ENCODE data around the gene LY86.
"Not testable (repeated sequence)": the region's sequence is repeated elsewhere in the genome, so short reads cannot be mapped to it uniquely, and the experiment has no call there.

LY86 gene

GRCh38 chr6:6655805-6656251 is 67.3 kb downstream of the LY86 start:
- Histone ChIP-seq H3K27ac (ENCODE audit: low read depth, low read length) (no peak overlapping the region), H3K4me1 (ENCODE audit: control insufficient read depth, insufficient read depth, low read length) (peaks cover 3% of the 10 kb centered on the region), H3K4me3 (ENCODE audit: low read length) (no peak overlapping the region), H3K27me3 (ENCODE audit: control insufficient read depth, insufficient read depth, low read length) (no peaks in the 10 kb centered on the region), H3K9ac (ENCODE audit: low read length) (no peak overlapping the region), H3K36me3 (ENCODE audit: control insufficient read depth, insufficient read depth, low read length) (no peaks in the 10 kb centered on the region)

- Histone ChIP-seq H3K27me3 (ENCODE audit: control insufficient read depth, insufficient read depth, low read length) (no peaks in the 10 kb centered on the region), H3K9ac (ENCODE audit: low read length) (no peak overlapping the region), H3K4me1 (ENCODE audit: control insufficient read depth, insufficient read depth, low read length) (peaks cover 4% of the 10 kb centered on the region), H3K4me3 (ENCODE audit: low read length) (no peak overlapping the region), H3K36me3 (ENCODE audit: control insufficient read depth, insufficient read depth, low read length) (no peaks in the 10 kb centered on the region), H3K27ac (ENCODE audit: low read depth, low read length) (no peak overlapping the region)
Observed at GRCh38 chr6:6656287-6656686, 67.8 kb downstream of the LY86 start.

GRCh38 chr6:6657085-6657819 is 68.7 kb downstream of the LY86 start:
- no peak overlapping the region for H3K27ac ChIP-seq (ENCODE audit: low read depth, low read length)
- no peaks in the 10 kb centered on the region for H3K36me3 ChIP-seq (ENCODE audit: control insufficient read depth, insufficient read depth, low read length)
- H3K27me3 ChIP-seq (ENCODE audit: control insufficient read depth, insufficient read depth, low read length) = no peaks in the 10 kb centered on the region
- H3K9ac ChIP-seq (ENCODE audit: low read length) = no peak overlapping the region
- H3K4me1 ChIP-seq (ENCODE audit: control insufficient read depth, insufficient read depth, low read length) = peaks cover 4% of the 10 kb centered on the region
- no peak overlapping the region for H3K4me3 ChIP-seq (ENCODE audit: low read length)

GRCh38 chr6:6657820-6658217 is 69.3 kb downstream of the LY86 start:
- Histone ChIP-seq H3K36me3 (ENCODE audit: control insufficient read depth, insufficient read depth, low read length) (no peaks in the 10 kb centered on the region), H3K27ac (ENCODE audit: low read depth, low read length) (no peak overlapping the region), H3K9ac (ENCODE audit: low read length) (no peak overlapping the region), H3K4me3 (ENCODE audit: low read length) (no peak overlapping the region), H3K4me1 (ENCODE audit: control insufficient read depth, insufficient read depth, low read length) (peaks cover 4% of the 10 kb centered on the region), H3K27me3 (ENCODE audit: control insufficient read depth, insufficient read depth, low read length) (no peaks in the 10 kb centered on the region)

- H3K4me1 ChIP-seq (ENCODE audit: control insufficient read depth, insufficient read depth, low read length) = peaks cover 4% of the 10 kb centered on the region
- no peak overlapping the region for H3K27ac ChIP-seq (ENCODE audit: low read depth, low read length)
Observed at GRCh38 chr6:6659600-6660327, 71.2 kb downstream of the LY86 start.

GRCh38 chr6:6660339-6661045 is 72.0 kb downstream of the LY86 start:
- no peak overlapping the region for H3K27ac ChIP-seq (ENCODE audit: low read depth, low read length)
- H3K4me1 ChIP-seq (ENCODE audit: control insufficient read depth, insufficient read depth, low read length) = peaks cover 4% of the 10 kb centered on the region
- H3K36me3 ChIP-seq (ENCODE audit: control insufficient read depth, insufficient read depth, low read length) = no peaks in the 10 kb centered on the region
- H3K9ac ChIP-seq (ENCODE audit: low read length) = no peak overlapping the region
- no peaks in the 10 kb centered on the region for H3K27me3 ChIP-seq (ENCODE audit: control insufficient read depth, insufficient read depth, low read length)
- no peak overlapping the region for H3K4me3 ChIP-seq (ENCODE audit: low read length)

More at GRCh38 chr6:6659600-6660327, 71.2 kb downstream of the LY86 start:
- Histone ChIP-seq H3K36me3 (ENCODE audit: control insufficient read depth, insufficient read depth, low read length) (no peaks in the 10 kb centered on the region), H3K27me3 (ENCODE audit: control insufficient read depth, insufficient read depth, low read length) (no peaks in the 10 kb centered on the region), H3K9ac (ENCODE audit: low read length) (no peak overlapping the region), H3K4me3 (ENCODE audit: low read length) (no peak overlapping the region)

- peaks cover 4% of the 10 kb centered on the region for H3K4me1 ChIP-seq (ENCODE audit: control insufficient read depth, insufficient read depth, low read length)
- no peaks in the 10 kb centered on the region for H3K27me3 ChIP-seq (ENCODE audit: control insufficient read depth, insufficient read depth, low read length)
- no peak overlapping the region for H3K27ac ChIP-seq (ENCODE audit: low read depth, low read length)
- no peaks in the 10 kb centered on the region for H3K36me3 ChIP-seq (ENCODE audit: control insufficient read depth, insufficient read depth, low read length)
- H3K4me3 ChIP-seq (ENCODE audit: low read length) = no peak overlapping the region
- no peak overlapping the region for H3K9ac ChIP-seq (ENCODE audit: low read length)
Observed at GRCh38 chr6:6661191-6661590, 72.7 kb downstream of the LY86 start.

- Histone ChIP-seq H3K27ac (ENCODE audit: low read depth, low read length) (no peak overlapping the region), H3K4me1 (ENCODE audit: control insufficient read depth, insufficient read depth, low read length) (peaks cover 4% of the 10 kb centered on the region), H3K27me3 (ENCODE audit: control insufficient read depth, insufficient read depth, low read length) (no peaks in the 10 kb centered on the region), H3K9ac (ENCODE audit: low read length) (no peak overlapping the region), H3K36me3 (ENCODE audit: control insufficient read depth, insufficient read depth, low read length) (no peaks in the 10 kb centered on the region), H3K4me3 (ENCODE audit: low read length) (no peak overlapping the region)
Observed at GRCh38 chr6:6661684-6662083, 73.2 kb downstream of the LY86 start.

GRCh38 chr6:6663421-6664135 is 75.1 kb downstream of the LY86 start:
- Histone ChIP-seq H3K4me3 (ENCODE audit: low read length) (no peak overlapping the region), H3K27ac (ENCODE audit: low read depth, low read length) (no peak overlapping the region), H3K4me1 (ENCODE audit: control insufficient read depth, insufficient read depth, low read length) (peaks cover 4% of the 10 kb centered on the region), H3K9ac (ENCODE audit: low read length) (no peak overlapping the region), H3K27me3 (ENCODE audit: control insufficient read depth, insufficient read depth, low read length) (no peaks in the 10 kb centered on the region), H3K36me3 (ENCODE audit: control insufficient read depth, insufficient read depth, low read length) (no peaks in the 10 kb centered on the region)

GRCh38 chr6:6665555-6666243 is 77.2 kb downstream of the LY86 start:
- Histone ChIP-seq H3K36me3 (ENCODE audit: control insufficient read depth, insufficient read depth, low read length) (no peaks in the 10 kb centered on the region), H3K4me1 (ENCODE audit: control insufficient read depth, insufficient read depth, low read length) (peaks cover 2% of the 10 kb centered on the region), H3K4me3 (ENCODE audit: low read length) (no peak overlapping the region), H3K27ac (ENCODE audit: low read depth, low read length) (no peak overlapping the region), H3K27me3 (ENCODE audit: control insufficient read depth, insufficient read depth, low read length) (no peaks in the 10 kb centered on the region), H3K9ac (ENCODE audit: low read length) (no peak overlapping the region)

GRCh38 chr6:6670150-6670549 is 81.6 kb downstream of the LY86 start:
- H3K27me3 ChIP-seq (ENCODE audit: control insufficient read depth, insufficient read depth, low read length); H3K27ac ChIP-seq (ENCODE audit: low read depth, low read length); H3K9ac ChIP-seq (ENCODE audit: low read length); H3K36me3 ChIP-seq (ENCODE audit: control insufficient read depth, insufficient read depth, low read length); H3K4me3 ChIP-seq (ENCODE audit: low read length); H3K4me1 ChIP-seq (ENCODE audit: control insufficient read depth, insufficient read depth, low read length): not testable (repeated sequence)
